ENCODE data around the gene SLC22A23.

DNA sequence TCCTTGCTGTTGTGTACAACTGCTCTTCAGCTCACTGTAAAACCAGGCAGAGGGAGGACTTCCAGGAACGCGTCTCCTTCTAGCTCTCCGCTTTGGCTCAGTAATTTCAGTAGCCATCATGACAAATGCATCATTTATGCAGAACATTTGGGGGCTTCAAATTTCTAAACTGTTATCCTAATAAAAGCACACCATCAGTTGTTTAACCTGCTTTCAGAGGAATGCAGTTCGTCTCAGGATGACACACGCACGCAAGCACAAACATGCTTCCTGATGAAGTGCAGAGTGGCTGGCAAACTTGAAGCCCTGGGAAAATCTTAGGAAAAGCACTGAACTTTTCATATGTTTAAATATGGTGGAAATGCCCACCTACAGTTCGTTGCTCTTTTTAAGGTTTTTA, 24.4 kb downstream of the SLC22A23 start:
- TF ChIP-seq, protein P1, sequence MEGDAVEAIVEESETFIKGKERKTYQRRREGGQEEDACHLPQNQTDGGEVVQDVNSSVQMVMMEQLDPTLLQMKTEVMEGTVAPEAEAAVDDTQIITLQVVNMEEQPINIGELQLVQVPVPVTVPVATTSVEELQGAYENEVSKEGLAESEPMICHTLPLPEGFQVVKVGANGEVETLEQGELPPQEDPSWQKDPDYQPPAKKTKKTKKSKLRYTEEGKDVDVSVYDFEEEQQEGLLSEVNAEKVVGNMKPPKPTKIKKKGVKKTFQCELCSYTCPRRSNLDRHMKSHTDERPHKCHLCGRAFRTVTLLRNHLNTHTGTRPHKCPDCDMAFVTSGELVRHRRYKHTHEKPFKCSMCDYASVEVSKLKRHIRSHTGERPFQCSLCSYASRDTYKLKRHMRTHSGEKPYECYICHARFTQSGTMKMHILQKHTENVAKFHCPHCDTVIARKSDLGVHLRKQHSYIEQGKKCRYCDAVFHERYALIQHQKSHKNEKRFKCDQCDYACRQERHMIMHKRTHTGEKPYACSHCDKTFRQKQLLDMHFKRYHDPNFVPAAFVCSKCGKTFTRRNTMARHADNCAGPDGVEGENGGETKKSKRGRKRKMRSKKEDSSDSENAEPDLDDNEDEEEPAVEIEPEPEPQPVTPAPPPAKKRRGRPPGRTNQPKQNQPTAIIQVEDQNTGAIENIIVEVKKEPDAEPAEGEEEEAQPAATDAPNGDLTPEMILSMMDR (IDR thresholded peaks at IDR 0.05), result no peak
- TF ChIP-seq POLR2A (IDR thresholded peaks at IDR 0.05), result no peak
